NK-92 (cell line): ENCODE results near the gene DMD.

Experiments
- DNase-seq: peaks from one replicate; lab custom pipeline; 2025; ENCODE audit not compliant: unreplicated experiment; lab: John Stamatoyannopoulos, UW

DMD gene

GRCh38 chrX:31894152-31894551, 1317.2 kb downstream of the DMD start:
- DNase-seq: no peak

DNA sequence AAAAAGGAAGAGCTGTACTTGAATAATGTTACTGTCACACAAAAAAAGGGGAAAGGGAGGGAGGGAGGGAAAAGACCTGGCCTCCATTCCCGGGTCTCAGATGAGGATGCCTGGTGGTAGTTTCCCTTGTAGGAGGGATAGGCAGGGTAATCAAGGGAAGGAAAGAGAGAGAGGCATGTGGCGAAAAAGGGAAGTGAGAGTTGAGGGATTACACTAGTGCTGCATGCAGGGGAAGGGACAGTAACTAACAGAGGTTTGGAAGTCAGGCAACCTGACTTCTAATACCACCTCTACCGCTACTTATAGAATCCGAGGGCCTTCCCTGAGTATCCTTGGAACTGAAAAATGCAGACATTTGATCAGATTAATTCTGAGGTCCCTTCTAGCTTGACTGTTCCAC, 1317.8 kb downstream of the DMD start:
- no peak for DNase-seq

GRCh38 chrX:31889088-31889487, 1322.3 kb downstream of the DMD start:
- DNase-seq: no peak

- DNase-seq: no peak
These were observed 1326.8 kb downstream of the DMD start for GRCh38 chrX:31884535-31884934.

DNA sequence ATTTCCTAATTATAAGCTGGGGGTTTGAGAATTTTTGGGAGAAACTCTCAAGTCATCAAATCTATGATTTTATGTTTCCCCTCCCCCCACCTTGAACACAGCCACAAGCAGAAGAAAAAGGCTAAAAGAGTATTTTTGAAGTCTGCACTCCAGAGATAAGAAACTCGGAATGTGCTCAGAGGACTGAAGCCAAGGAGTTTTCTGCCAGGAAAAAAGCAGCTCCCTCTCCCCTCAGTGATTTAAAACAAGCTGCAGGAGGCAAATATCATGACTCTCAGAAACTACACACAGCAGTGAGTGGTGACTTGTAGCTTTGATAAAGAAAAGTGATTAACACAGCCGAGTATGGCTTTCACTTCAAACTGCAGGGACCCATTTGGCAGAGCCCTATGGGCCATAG, 1339.3 kb downstream of the DMD start:
- DNase-seq: no peak

GRCh38 chrX:31870267-31870666, 1341.1 kb downstream of the DMD start:
- no peak for DNase-seq

- DNase-seq: no peak
These were observed 1350.7 kb downstream of the DMD start for GRCh38 chrX:31860686-31861085.

DNA sequence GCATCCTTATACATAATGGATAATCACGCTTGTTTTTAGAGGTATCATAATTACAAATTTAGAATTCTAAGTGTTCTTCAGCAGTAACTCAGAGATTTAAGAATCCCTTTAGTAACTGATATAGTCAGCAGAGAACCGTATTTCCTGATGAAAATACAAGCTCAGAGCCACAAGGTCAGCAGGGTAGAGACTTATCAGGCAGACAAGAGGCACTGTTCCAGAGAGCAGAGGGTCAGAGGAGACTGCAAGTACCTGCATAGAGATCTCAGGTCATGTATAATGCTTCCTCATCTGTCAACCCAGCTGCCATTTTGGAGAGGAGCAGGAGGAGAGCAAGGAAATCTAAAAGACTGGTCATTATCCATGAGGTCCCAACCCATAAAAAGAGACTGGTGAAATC, 1352.4 kb downstream of the DMD start:
- DNase-seq: no peak

DNA sequence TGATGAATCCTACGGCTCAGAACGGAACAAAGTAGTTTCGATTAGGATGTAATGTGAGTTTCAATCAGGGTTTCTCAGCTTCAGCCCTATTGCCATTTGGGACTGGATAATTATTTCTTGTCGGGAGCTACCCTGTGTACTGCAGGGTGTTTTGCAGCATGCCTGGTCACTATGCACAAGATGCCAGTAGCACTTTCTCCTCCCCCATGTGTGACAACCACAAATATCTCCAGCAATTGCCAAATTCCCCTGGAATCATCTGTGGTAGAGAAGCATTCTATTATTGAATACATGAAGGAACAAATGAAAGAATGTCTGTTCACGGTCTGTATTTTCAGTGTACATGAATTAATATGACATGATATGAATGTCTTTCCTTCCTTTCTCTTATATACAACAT, 1356.6 kb downstream of the DMD start:
- DNase-seq: no peak

GRCh38 chrX:31851761-31852160, 1359.6 kb downstream of the DMD start:
- DNase-seq: no peak

DNA sequence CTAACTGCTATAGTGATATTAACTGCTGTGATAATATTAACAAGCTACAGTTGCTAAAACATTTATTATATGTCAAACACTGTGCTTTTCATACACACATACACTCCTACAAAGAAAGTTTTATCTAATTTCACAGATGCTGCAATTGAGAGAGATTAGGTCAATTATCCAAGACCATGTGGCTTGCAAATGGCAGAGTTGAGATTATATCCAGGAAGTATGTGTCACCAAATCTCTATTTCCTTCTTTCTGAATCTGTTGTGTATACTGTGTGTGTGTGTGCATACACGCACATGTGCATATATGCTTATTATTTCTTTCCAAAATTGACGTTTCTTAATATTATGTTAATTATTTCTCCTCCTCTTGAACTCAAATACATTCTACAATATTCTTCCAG, 1363.6 kb downstream of the DMD start:
- DNase-seq: no peak

DNA sequence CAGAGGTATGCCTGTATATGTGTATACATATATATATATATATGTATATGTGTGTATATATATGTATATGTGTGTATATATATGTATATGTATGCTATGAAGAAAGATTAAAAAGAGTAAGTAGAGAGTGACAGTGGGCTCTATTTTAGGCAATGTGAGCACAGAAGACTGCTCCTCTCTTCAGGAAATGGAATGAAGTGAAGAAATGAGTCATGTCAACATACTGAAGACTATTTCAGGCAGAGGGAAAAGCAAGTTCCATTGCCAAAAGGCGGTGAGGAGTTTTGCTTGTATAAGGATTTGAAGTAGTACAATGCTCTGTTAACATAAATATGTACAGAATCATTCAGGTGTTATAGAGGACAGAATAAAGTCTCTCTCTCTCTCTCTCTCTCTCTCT, 1366.3 kb downstream of the DMD start:
- no peak for DNase-seq

GRCh38 chrX:31838617-31839016, 1372.7 kb downstream of the DMD start:
- no peak for DNase-seq

- no peak for DNase-seq
These were observed 1373.8 kb downstream of the DMD start for GRCh38 chrX:31837445-31838049.

DNA sequence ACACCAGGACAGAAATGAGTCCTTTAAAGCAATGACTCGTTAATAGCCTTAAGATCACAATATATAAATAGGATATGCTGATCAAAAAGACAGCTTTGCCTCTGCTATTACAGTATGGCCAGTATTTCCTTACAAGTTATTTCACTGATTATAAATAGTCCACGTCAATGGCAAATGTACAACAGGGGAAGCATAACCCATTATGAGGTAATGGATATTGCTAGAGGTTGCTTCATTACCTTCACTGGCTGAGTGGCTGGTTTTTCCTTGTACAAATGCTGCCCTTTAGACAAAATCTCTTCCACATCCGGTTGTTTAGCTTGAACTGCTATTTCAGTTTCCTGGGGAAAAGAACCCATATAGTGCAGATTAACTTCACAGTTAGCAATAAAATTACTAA, 1374.9 kb downstream of the DMD start:
- no peak for DNase-seq

- DNase-seq: no peak
These were observed 1379.1 kb downstream of the DMD start for GRCh38 chrX:31832263-31832662.

DNA sequence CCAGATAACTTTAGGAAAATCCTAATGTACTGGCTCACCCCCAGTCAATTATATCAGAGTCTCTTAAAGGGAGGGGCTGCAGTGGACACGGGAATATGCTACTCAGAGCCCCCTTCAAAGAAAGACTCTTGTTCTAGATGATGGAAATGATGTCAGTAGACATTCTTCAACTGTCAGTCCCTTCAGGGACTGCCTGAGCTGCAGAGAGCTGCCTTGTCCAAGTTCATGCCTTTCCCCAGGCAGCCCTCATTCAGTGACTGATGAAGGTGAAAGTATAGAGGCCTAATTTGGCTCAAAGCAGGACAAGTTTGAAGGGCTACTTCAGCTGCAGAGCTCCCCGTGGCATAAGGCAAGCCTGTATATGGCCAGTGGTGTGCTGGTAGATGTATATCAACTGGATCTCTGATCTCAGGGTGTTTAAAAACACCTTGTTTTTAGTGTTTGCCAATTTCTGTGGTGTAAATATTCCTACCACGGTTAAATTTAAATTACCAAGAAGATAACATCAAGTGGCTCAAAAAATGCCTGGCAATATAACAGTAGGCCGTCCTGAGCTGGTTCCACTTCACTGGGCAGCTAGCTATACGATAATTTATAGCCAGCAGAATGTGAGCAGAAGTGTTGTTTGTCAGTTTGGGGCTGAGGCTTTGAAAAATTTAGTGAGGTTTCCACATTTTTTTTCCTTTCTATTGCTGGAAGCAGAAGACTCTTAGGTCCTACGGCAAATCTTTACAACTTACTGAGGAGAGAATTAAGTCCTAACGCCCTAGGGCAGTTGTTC, 1390.7 kb downstream of the DMD start:
- DNase-seq: no peak

- DNase-seq: no peak
These were observed 1391.9 kb downstream of the DMD start for GRCh38 chrX:31819455-31819854.

- no peak for DNase-seq
These were observed 1400.2 kb downstream of the DMD start for GRCh38 chrX:31811106-31811505.

DNA sequence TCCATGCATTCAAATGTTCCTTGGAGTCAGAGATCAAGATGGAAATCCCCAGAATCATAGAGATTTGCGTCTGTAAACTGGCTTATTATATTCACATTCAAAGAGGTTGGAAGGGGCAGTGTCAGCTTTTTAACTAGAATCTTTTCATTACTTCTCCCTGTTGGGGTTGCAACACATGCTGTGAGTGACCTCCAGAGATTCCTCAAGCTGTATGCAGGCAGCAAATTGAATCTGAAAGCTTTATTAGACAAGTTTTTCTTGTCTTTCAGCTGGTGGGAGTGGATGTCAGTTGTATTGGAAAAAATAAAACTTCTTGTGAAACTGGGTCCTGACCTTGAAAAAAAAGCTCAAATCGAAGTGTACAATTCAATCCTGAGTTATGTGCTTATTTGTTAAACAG, 1403.0 kb downstream of the DMD start:
- no peak for DNase-seq

GRCh38 chrX:31807165-31807564, 1404.2 kb downstream of the DMD start:
- no peak for DNase-seq

DNA sequence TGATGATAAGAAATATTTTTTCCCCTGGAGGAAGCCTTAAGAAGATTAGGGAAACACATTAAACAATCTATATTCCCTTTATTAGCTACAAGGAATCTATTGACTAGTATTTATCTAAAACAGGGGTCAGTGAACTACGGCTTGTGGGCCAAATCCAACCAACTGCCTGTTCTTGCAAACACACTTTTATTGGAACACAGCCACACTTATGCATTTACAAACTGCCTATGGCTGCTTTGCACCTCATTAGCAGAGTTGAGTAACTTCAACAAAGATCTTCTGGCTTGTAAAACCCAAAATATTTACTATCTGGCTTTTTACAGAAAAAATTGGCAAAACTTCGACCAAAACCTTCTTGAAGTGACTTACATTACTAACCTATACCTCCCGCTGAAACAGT, 1405.6 kb downstream of the DMD start:
- no peak for DNase-seq

DNA sequence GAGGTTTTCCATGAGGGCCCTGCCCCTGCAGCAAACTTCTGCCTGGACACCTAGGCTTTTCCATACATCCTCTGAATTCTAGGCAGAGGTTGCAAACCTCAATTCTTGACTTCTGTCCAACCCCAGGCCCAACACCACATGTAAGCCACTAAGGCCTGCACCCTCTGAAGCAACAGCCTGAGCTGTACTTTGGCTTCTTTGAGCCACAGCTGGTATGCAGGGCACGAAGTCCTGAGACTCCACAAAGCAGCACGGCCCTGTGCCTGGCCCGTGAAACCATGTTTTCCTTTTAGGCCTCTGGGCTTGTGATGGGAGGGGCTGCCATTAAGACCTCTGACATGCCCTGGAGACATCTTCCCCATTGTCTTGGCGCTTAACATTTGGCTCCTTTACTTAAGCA, 1411.1 kb downstream of the DMD start:
- no peak for DNase-seq
